ENCODE results near the gene DUOX1.

DUOX1 gene

DNA sequence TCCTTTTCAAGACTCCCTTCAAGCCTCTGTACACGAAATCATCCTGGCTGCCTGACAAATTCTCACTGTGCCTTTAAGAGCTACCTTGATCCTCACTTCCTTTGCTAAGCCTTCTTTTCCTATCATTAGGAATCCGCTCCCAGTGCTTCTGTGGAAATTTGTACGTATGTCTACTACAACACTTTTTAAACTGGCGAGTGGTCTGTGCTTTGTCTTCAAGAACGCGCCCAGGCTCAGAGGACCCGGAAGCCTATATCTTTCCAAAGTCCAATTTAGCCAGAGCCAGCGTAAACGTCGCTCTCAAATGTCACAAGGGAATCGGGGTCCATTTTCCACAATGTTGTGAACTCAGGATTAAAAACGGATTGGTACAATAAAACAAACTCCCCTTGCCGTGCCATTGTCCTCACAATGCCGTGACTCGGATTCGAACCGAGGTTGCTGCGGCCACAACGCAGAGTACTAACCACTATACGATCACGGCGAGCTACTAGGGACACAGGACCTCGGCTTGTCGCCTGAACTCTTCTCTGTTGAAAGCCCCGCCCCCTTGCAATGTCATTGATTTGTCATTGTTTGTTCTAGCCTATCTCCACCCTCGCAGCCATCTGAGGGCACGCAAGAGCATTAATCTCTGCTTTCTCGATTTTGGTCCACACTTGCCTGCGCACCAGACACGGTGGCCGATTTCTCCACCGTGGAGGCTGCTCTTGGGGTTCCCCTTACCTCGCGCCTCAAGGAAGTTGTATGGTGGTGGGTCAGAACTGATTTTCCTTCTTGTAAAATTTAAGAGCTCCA is 70.4 kb downstream of the DUOX1 start:
- H3K9ac ChIP-seq (ENCODE audit: low read length), result peak overlapping the region; percentile 79
- no peak overlapping the region for H3K27ac ChIP-seq (ENCODE audit: low read depth, low read length)
- no peaks in the 10 kb centered on the region for H3K9me3 ChIP-seq (ENCODE audit: control insufficient read depth, insufficient read depth, low read depth, low read length)
- H3K36me3 ChIP-seq (ENCODE audit: control insufficient read depth, insufficient read depth, low read length), result no peaks in the 10 kb centered on the region
- peaks cover 9% of the 10 kb centered on the region; the same call in 1 of the 2 replicates for H3K4me1 ChIP-seq (ENCODE audit: control insufficient read depth, insufficient read depth, low read length)
- H3K27me3 ChIP-seq (ENCODE audit: control insufficient read depth, insufficient read depth, low read length), result no peaks in the 10 kb centered on the region
- H3K4me3 ChIP-seq (ENCODE audit: low read depth, low read length), result peak overlapping the region; percentile 84

DNA sequence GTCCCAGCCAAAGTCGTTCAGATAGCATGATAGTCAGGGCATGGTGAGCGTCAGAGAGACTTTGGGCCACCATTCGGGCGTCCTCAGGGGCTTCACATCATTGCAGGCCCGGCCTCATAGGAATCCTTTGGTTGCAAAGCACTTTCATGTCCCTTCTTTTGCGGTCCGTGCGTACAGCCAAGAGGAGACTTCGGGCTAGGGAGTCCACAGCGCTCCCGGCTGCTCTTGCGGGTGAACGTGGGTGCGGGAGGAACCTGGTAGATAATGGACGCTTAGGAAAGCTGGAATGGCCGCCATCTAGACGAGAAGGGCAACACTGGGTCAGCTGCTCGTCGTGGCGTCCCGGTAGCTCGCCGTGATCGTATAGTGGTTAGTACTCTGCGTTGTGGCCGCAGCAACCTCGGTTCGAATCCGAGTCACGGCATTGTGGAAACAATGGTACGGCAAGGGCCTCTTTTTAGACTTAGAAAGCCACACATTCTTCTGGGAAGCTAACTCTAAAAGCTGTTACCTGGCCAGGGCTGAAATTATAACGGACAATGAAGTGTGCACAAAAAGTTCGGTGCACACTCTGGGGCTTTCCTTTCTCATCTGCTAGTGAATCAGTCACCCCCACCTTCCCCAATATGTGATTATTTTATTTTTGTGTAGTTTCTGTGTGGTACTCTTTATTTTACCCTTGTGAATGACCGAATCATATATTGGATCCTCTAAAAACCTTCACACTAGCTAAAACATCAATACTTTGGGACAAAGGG is 71.2 kb downstream of the DUOX1 start:
- peak overlapping the region; percentile 79 for H3K9ac ChIP-seq (ENCODE audit: low read length)
- peak overlapping the region; percentile 84 for H3K4me3 ChIP-seq (ENCODE audit: low read depth, low read length)
- peaks cover 6% of the 10 kb centered on the region; the same call in 1 of the 2 replicates for H3K4me1 ChIP-seq (ENCODE audit: control insufficient read depth, insufficient read depth, low read length)
- H3K9me3 ChIP-seq (ENCODE audit: control insufficient read depth, insufficient read depth, low read depth, low read length), result no peaks in the 10 kb centered on the region
- no peak overlapping the region for H3K27ac ChIP-seq (ENCODE audit: low read depth, low read length)
- H3K27me3 ChIP-seq (ENCODE audit: control insufficient read depth, insufficient read depth, low read length), result no peaks in the 10 kb centered on the region
- no peaks in the 10 kb centered on the region for H3K36me3 ChIP-seq (ENCODE audit: control insufficient read depth, insufficient read depth, low read length)

DNA sequence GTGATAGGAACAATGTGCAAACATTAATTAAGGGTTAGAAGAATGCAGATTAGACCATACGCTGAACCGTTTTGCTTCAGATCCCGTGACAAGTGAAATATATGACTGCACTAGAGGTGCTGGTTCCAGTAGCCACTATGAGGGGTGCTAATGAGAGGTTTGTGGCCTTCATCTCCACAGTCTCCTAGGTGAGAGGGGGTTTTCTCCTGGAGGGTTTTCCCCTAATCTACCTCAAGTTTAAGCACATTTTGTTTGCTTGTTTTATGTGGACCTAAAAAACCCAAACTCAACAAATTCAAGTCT is 71.7 kb downstream of the DUOX1 start:
- Histone ChIP-seq H3K27me3 (ENCODE audit: control insufficient read depth, insufficient read depth, low read length) (no peaks in the 10 kb centered on the region), H3K4me3 (ENCODE audit: low read depth, low read length) (peak overlapping the region; percentile 84; the same call in 1 of the 2 replicates), H3K9me3 (ENCODE audit: control insufficient read depth, insufficient read depth, low read depth, low read length) (no peaks in the 10 kb centered on the region), H3K9ac (ENCODE audit: low read length) (no peak overlapping the region), H3K36me3 (ENCODE audit: control insufficient read depth, insufficient read depth, low read length) (no peaks in the 10 kb centered on the region), H3K27ac (ENCODE audit: low read depth, low read length) (no peak overlapping the region), H3K4me1 (ENCODE audit: control insufficient read depth, insufficient read depth, low read length) (peaks cover 6% of the 10 kb centered on the region; the same call in 1 of the 2 replicates)

DNA sequence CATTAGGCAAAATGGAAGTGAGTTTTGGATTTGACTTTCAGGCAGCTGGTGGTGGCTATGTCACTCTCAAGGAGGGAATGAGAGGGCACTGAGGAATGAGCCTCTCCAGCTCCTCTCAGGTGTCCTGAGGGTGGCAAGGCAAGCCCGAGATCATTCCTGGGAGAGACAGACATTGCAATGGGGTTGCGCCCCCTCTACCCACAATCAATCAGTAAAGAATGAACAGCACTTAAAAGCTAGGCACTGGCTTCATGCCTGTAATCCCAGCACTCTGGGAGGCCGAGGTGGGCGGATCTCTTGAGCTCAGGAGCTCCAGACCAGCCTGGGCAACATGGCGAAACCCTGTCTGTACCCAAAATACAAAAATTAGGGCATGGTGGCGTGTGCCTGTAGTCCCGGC is 72.1 kb downstream of the DUOX1 start:
- Histone ChIP-seq H3K36me3 (ENCODE audit: control insufficient read depth, insufficient read depth, low read length) (no peaks in the 10 kb centered on the region), H3K4me1 (ENCODE audit: control insufficient read depth, insufficient read depth, low read length) (peaks cover 6% of the 10 kb centered on the region; the same call in 1 of the 2 replicates), H3K27ac (ENCODE audit: low read depth, low read length) (no peak overlapping the region), H3K9ac (ENCODE audit: low read length) (no peak overlapping the region), H3K27me3 (ENCODE audit: control insufficient read depth, insufficient read depth, low read length) (no peaks in the 10 kb centered on the region), H3K9me3 (ENCODE audit: control insufficient read depth, insufficient read depth, low read depth, low read length) (no peaks in the 10 kb centered on the region), H3K4me3 (ENCODE audit: low read depth, low read length) (no peak overlapping the region)

DNA sequence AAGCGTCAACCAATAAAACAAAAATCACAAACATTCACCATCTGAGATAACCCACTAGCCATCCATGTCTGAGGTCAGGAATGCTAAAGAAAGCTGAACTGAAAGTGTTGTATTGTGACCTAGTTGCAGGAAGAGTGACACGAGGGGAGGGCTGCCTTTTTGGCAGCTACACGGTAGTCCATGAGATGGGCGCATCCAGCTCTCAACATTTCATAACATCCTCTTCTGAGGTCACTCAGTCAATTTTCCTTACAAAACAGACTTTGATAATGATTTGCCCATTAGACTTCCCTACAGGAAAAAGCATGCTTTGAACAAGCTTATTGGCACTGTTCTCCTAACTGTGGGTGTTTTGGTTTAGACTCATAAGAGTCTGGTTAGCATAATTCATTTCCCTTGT is 73.4 kb downstream of the DUOX1 start:
- no peaks in the 10 kb centered on the region for H3K9me3 ChIP-seq (ENCODE audit: control insufficient read depth, insufficient read depth, low read depth, low read length)
- H3K27me3 ChIP-seq (ENCODE audit: control insufficient read depth, insufficient read depth, low read length), result no peaks in the 10 kb centered on the region
- H3K4me3 ChIP-seq (ENCODE audit: low read depth, low read length), result no peak overlapping the region
- no peak overlapping the region for H3K9ac ChIP-seq (ENCODE audit: low read length)
- peaks cover 6% of the 10 kb centered on the region; the same call in 1 of the 2 replicates for H3K4me1 ChIP-seq (ENCODE audit: control insufficient read depth, insufficient read depth, low read length)
- no peak overlapping the region for H3K27ac ChIP-seq (ENCODE audit: low read depth, low read length)
- no peaks in the 10 kb centered on the region for H3K36me3 ChIP-seq (ENCODE audit: control insufficient read depth, insufficient read depth, low read length)

DNA sequence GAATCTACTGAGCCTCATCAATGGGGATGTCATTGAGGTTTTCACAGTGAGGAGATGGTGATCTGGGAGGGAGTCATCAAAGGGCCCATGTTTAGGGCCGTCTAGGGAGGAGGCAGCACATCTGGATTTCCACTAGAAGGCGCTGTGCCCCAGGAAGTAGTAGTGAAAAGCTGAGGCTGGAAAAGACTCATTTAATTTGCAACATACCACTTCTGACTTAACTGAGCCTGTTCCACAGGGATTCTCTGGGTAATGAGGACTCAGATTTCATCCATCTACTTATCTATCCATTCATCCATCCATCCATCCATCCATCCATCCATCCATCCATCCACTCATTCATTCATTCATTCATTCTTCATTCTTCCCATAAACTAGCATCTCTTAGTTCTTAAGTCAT is 75.4 kb downstream of the DUOX1 start:
- Histone ChIP-seq H3K27me3 (ENCODE audit: control insufficient read depth, insufficient read depth, low read length) (no peaks in the 10 kb centered on the region), H3K9ac (ENCODE audit: low read length) (no peak overlapping the region), H3K4me1 (ENCODE audit: control insufficient read depth, insufficient read depth, low read length) (peaks cover 6% of the 10 kb centered on the region; the same call in 1 of the 2 replicates), H3K9me3 (ENCODE audit: control insufficient read depth, insufficient read depth, low read depth, low read length) (no peaks in the 10 kb centered on the region), H3K4me3 (ENCODE audit: low read depth, low read length) (no peak overlapping the region), H3K36me3 (ENCODE audit: control insufficient read depth, insufficient read depth, low read length) (no peaks in the 10 kb centered on the region), H3K27ac (ENCODE audit: low read depth, low read length) (no peak overlapping the region)

DNA sequence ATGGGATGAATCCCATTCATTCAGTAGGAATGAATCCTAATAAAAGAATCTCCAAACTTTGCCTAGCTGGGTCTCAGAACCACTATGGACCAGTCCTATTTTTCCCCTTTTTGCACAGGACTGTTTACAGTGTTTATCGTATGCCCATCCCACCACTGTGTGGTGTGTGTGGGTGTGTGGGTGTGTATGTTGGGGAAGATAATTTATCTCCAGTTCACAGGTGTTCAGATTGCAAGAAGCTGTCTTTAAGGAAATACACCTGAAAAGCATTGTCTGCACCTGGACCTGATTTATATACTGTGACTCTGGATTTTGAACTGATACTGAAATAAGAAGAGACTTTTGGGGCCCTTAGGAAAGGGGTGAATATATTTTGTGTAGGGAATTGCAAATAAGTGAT is 82.7 kb downstream of the DUOX1 start:
- H3K36me3 ChIP-seq (ENCODE audit: control insufficient read depth, insufficient read depth, low read length), result no peaks in the 10 kb centered on the region
- H3K27ac ChIP-seq (ENCODE audit: low read depth, low read length), result no peak overlapping the region
- H3K9me3 ChIP-seq (ENCODE audit: control insufficient read depth, insufficient read depth, low read depth, low read length), result no peaks in the 10 kb centered on the region
- no peak overlapping the region for H3K9ac ChIP-seq (ENCODE audit: low read length)
- no peak overlapping the region for H3K4me3 ChIP-seq (ENCODE audit: low read depth, low read length)
- H3K4me1 ChIP-seq (ENCODE audit: control insufficient read depth, insufficient read depth, low read length), result no peaks in the 10 kb centered on the region
- no peaks in the 10 kb centered on the region for H3K27me3 ChIP-seq (ENCODE audit: control insufficient read depth, insufficient read depth, low read length)
